OCI-LY7 (cell line): Measurements from ENCODE around the gene CLSTN2.

Experiments
- CTCF ChIP-seq: fragments of 200-600 bp; sonication (generic); conservative IDR thresholded peaks from 2 replicates; pipeline ENCODE4 v1.5.1; 2014; ENCODE audit warnings: mild to moderate bottlenecking, antibody characterized with exemption, low read length, moderate library complexity, mixed read lengths
- EZH2phosphoT487 ChIP-seq: fragments of 200-600 bp; sonication (generic); IDR thresholded peaks from 2 replicates; pipeline ENCODE4 v1.6.1; 2018; ENCODE audit warnings: low read depth, borderline replicate concordance, mild to moderate bottlenecking, mixed run types, antibody characterized with exemption, low read length, moderate library complexity, mixed read lengths

DNA sequence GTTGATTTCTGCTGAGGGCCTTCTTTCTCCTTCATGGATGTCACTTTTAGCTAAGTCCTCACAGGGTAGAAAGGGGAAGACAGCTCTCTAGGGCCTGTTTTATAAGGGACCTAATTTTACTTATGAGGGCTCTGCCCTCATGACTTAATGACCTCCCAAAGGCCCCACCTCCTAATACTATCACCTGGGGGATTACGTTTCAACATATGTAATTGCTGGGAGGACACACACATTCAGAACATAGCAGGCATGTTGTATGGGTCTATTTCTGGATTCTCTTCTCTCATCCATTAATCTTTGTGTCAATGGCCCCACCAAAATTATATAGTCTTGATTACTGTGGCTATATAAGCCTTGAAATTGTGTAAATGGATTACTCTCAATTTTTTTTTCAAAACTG lies 255.0 kb downstream of the CLSTN2 start:
- TF ChIP-seq CTCF, result no peak
- TF ChIP-seq EZH2phosphoT487, result no peak
